HG03342 (cell line): ENCODE measurements around the gene MB.

ENCODE experiments used
- ATAC-seq: cut with Tn5 transposase; IDR thresholded peaks from one replicate; pipeline ENCODE4 v1.9.1; 2021; ENCODE audit warnings: mild to moderate bottlenecking, moderate library complexity; ENCODE audit not compliant: unreplicated experiment

MB gene

GRCh38 chr22:35618427-35619223 lies 1.5 kb upstream of the MB start:
- no peak for ATAC-seq

- no peak for ATAC-seq
Observed at GRCh38 chr22:35616043-35616442, 1.1 kb downstream of the MB start.

- no peak for ATAC-seq
Observed at GRCh38 chr22:35615156-35615555, 2.0 kb downstream of the MB start.

GRCh38 chr22:35614404-35614803 lies 2.7 kb downstream of the MB start:
- ATAC-seq = no peak

- ATAC-seq = no peak
Observed at GRCh38 chr22:35612903-35613302, 4.2 kb downstream of the MB start.

- no peak for ATAC-seq
Observed at GRCh38 chr22:35611891-35612576, 5.1 kb downstream of the MB start.

GRCh38 chr22:35611200-35611890 lies 5.8 kb downstream of the MB start:
- ATAC-seq = no peak

- ATAC-seq = no peak
Observed at GRCh38 chr22:35610741-35611140, 6.4 kb downstream of the MB start.

- ATAC-seq = no peak
Observed at GRCh38 chr22:35609761-35610160, 7.4 kb downstream of the MB start.

GRCh38 chr22:35609261-35609660 lies 7.9 kb downstream of the MB start:
- ATAC-seq = no peak

GRCh38 chr22:35608088-35608487 lies 9.0 kb downstream of the MB start:
- no peak for ATAC-seq

GRCh38 chr22:35606916-35607315 lies 10.2 kb downstream of the MB start:
- no peak for ATAC-seq

- ATAC-seq = no peak
Observed at GRCh38 chr22:35605851-35606481, 11.2 kb downstream of the MB start.

GRCh38 chr22:35605369-35605680 lies 11.8 kb downstream of the MB start:
- no peak for ATAC-seq

GRCh38 chr22:35604621-35605368 lies 12.3 kb downstream of the MB start:
- no peak for ATAC-seq

GRCh38 chr22:35601743-35602615 lies 15.2 kb downstream of the MB start:
- no peak for ATAC-seq

GRCh38 chr22:35601013-35601580 lies 16.0 kb downstream of the MB start:
- no peak for ATAC-seq

GRCh38 chr22:35600476-35600875 lies 16.7 kb downstream of the MB start:
- no peak for ATAC-seq

GRCh38 chr22:35599364-35599763 lies 17.8 kb downstream of the MB start:
- ATAC-seq = no peak

- no peak for ATAC-seq
Observed at GRCh38 chr22:35598396-35598710, 18.8 kb downstream of the MB start.
